B cell (primary cell): ENCODE results near the gene CFAP20DC.

Experiments used
- CTCF ChIP-seq: fragments of 200-600 bp; IDR thresholded peaks from one replicate; pipeline ENCODE4 v1.8.0; 2022; ENCODE audit warnings: antibody characterized with exemption, mild to moderate bottlenecking
- EZH2 ChIP-seq: IDR thresholded peaks from 2 replicates; pipeline ENCODE4 v1.6.1; 2012; ENCODE audit warnings: borderline replicate concordance, low read depth, mild to moderate bottlenecking, moderate library complexity, low read length; ENCODE audit not compliant: insufficient read depth, poor library complexity, severe bottlenecking

GRCh38 chr3:58779934-58780333, 269.9 kb downstream of the CFAP20DC start:
- no peak for TF ChIP-seq CTCF
- TF ChIP-seq EZH2 = no peak
